SK-N-SH (cell line): ENCODE measurements around the gene MYO1H. TPM values are rescaled to one million over a fixed set of nuclear protein-coding genes. Genes with fewer than 3 reads are reported as not detected.
"Not testable (repeated sequence)": the region's sequence is repeated elsewhere in the genome, so short reads cannot be mapped to it uniquely, and the experiment has no call there.

Source experiments
- CTCF ChIA-PET: fragments of 300-600, 350-600 bp; formaldehyde crosslinking; extraction: SDS; loops from one replicate; lab custom pipeline; 2021; lab: Yijun Ruan, JAX
- POLR2A ChIA-PET: fragments of 350-600 bp; sonication (Branson Sonifier 250); formaldehyde crosslinking; extraction: SDS; loops from one replicate; lab custom pipeline; 2020; ENCODE audit warnings: antibody characterized with exemption, inconsistent platforms; lab: Yijun Ruan, JAX
- DNase-seq: peaks from one replicate; pipeline ENCODE4 v3.0.0; 2012
- H2AFZ ChIP-seq: fragments of 200-600 bp; sonication (generic); 2 replicates; pipeline ENCODE4 v1.8.1; 2016; ENCODE audit warnings: antibody characterized with exemption, mild to moderate bottlenecking, low read depth
- H3F3A ChIP-seq: fragments of 200-600 bp; sonication (generic); replicated peaks from 2 replicates; pipeline ENCODE3; 2016; ENCODE audit warnings: antibody characterized with exemption, mild to moderate bottlenecking; ENCODE audit not compliant: insufficient read depth
- H3K27ac ChIP-seq, 2 experiments: fragments of 200-500 bp in 1 of 2; fragments of 200-600 bp in 1 of 2; sonication (Bioruptor generic) in 1 of 2; sonication (generic), shearing (Covaris generic) in 1 of 2; 2 replicates each; pipeline versions ENCODE4 v1.5.1 to v1.6.1; 2014 to 2016; ENCODE audit warnings: low read depth in 2 of 2, inconsistent platforms in 1 of 2, low read length in 1 of 2, mild to moderate bottlenecking in 1 of 2, mixed read lengths in 1 of 2
- H3K27me3 ChIP-seq: fragments of 200-600 bp; sonication (generic), shearing (Covaris generic); 2 replicates; pipeline ENCODE4 v1.6.1; 2016; ENCODE audit warnings: mixed run types; ENCODE audit not compliant: insufficient read depth
- H3K36me3 ChIP-seq, 2 experiments: fragments of 200-500 bp in 1 of 2; fragments of 200-600 bp in 1 of 2; sonication (Bioruptor generic) in 1 of 2; sonication (generic) in 1 of 2; replicated peaks in 1 of 2; 2 replicates each; pipeline versions ENCODE3 to v1.5.1; 2014 to 2016; ENCODE audit warnings: low read length in 1 of 2, mild to moderate bottlenecking in 1 of 2; ENCODE audit not compliant: insufficient read depth in 2 of 2, control insufficient read depth in 1 of 2
- H3K4me1 ChIP-seq, 2 experiments: fragments of 200-500 bp in 1 of 2; fragments of 200-600 bp in 1 of 2; sonication (Bioruptor generic) in 1 of 2; sonication (generic), shearing (Covaris generic) in 1 of 2; 2 replicates each; pipeline versions ENCODE4 v1.5.1 to v1.6.1; 2014 to 2016; ENCODE audit warnings: low read depth in 1 of 2, low read length in 1 of 2, mixed run types in 1 of 2; ENCODE audit not compliant: insufficient read depth in 2 of 2, control insufficient read depth in 1 of 2
- H3K4me2 ChIP-seq: fragments of 200-600 bp; sonication (generic), shearing (Covaris generic); 2 replicates; pipeline ENCODE4 v1.6.1; 2017; ENCODE audit warnings: mixed run types
- H3K4me3 ChIP-seq, 2 experiments: fragments of 200-500 bp in 1 of 2; fragments of 200-600 bp in 1 of 2; sonication (Bioruptor generic) in 1 of 2; sonication (generic), shearing (Covaris generic) in 1 of 2; 2 replicates each; pipeline versions ENCODE4 v1.5.1 to v1.8.1; 2014 to 2016; ENCODE audit warnings: low read depth in 2 of 2, inconsistent platforms in 1 of 2, low read length in 1 of 2, mild to moderate bottlenecking in 1 of 2, mixed read lengths in 1 of 2, moderate library complexity in 1 of 2
- H3K79me2 ChIP-seq: fragments of 200-600 bp; sonication (generic); 2 replicates; pipeline ENCODE4 v1.8.1; 2017; ENCODE audit warnings: mild to moderate bottlenecking; ENCODE audit not compliant: insufficient read depth
- H3K9ac ChIP-seq: fragments of 200-600 bp; sonication (generic); 2 replicates; pipeline ENCODE4 v1.6.1; 2017; ENCODE audit warnings: mixed run types
- H3K9me2 ChIP-seq: fragments of 200-600 bp; sonication (generic); 2 replicates; pipeline ENCODE4 v1.6.1; 2017; ENCODE audit warnings: mixed run types
- H3K9me3 ChIP-seq: fragments of 200-600 bp; sonication (generic); 2 replicates; pipeline ENCODE4 v1.6.1; 2017; ENCODE audit warnings: mixed run types, mild to moderate bottlenecking, moderate library complexity
- H4K20me1 ChIP-seq: fragments of 200-600 bp; sonication (generic); 2 replicates; pipeline ENCODE4 v1.6.1; 2017; ENCODE audit warnings: mild to moderate bottlenecking, mixed run types; ENCODE audit not compliant: insufficient read depth
- EP300 ChIP-seq, 2 experiments: IDR thresholded peaks; 2 replicates each; pipeline versions ENCODE4 v1.4.0 to v1.6.1; 2012; ENCODE audit warnings: borderline replicate concordance in 1 of 2, low read depth in 1 of 2, low read length in 1 of 2
- EZH2phosphoT487 ChIP-seq: fragments of 200-600 bp; sonication (generic); IDR thresholded peaks from 2 replicates; pipeline ENCODE4 v1.6.1; 2017; ENCODE audit warnings: low read depth, mixed run types, mild to moderate bottlenecking, antibody characterized with exemption, moderate library complexity, borderline replicate concordance
- FOXM1 ChIP-seq: IDR thresholded peaks from 2 replicates; pipeline ENCODE4 v1.4.0; 2012; ENCODE audit warnings: low read depth, mild to moderate bottlenecking
- GABPA ChIP-seq: IDR thresholded peaks from 2 replicates; pipeline ENCODE4 v1.4.0; 2012; ENCODE audit warnings: low read depth, mild to moderate bottlenecking
- GATA2 ChIP-seq: sonication (generic); formaldehyde crosslinking; IDR thresholded peaks from 2 replicates; pipeline ENCODE4 v1.5.0; 2020; ENCODE audit warnings: mild to moderate bottlenecking, missing genetic modification reagents
- MAX ChIP-seq: IDR thresholded peaks from 2 replicates; pipeline ENCODE4 v1.4.0; 2012; ENCODE audit warnings: low read depth
- MXI1 ChIP-seq: IDR thresholded peaks from 2 replicates; pipeline ENCODE4 v1.6.1; 2012; ENCODE audit warnings: mild to moderate bottlenecking, low read depth, low read length, improper control_type of control experiment
- PBX3 ChIP-seq: IDR thresholded peaks from 2 replicates; pipeline ENCODE4; 2012
- RCOR1 ChIP-seq: fragments of 150-350 bp; IDR thresholded peaks from 2 replicates; pipeline ENCODE4 v1.6.1; 2017; ENCODE audit warnings: antibody characterized with exemption, low read length
- RXRA ChIP-seq: IDR thresholded peaks from 2 replicates; pipeline ENCODE4 v1.4.0; 2012; ENCODE audit warnings: low read depth, mild to moderate bottlenecking, borderline replicate concordance
- SMC3 ChIP-seq: IDR thresholded peaks from 2 replicates; pipeline ENCODE4 v1.6.1; 2012; ENCODE audit warnings: low read depth, low read length, improper control_type of control experiment
- TCF12 ChIP-seq: IDR thresholded peaks from 2 replicates; pipeline ENCODE4 v1.4.0; 2012
- TEAD4 ChIP-seq: IDR thresholded peaks from 2 replicates; pipeline ENCODE4 v1.4.0; 2012; ENCODE audit warnings: mild to moderate bottlenecking, borderline replicate concordance; ENCODE audit not compliant: insufficient read depth
- WGBS: methylation state at CpG from one replicate; pipeline ENCODE4 v1.1.6; 2017; ENCODE audit warnings: low lambda C conversion rate; 5-methylcytosine and 5-hydroxymethylcytosine counted together
- polyA plus RNA-seq, 3 experiments: library from polyadenylated mRNA; depleted of rRNA; stranded (reverse); fragments of >200 nt; gene quantifications; 2 replicates each; pipeline ENCODE4 v1.2.3, GENCODE V29; 2012

Gene MYO1H
- polyA plus RNA-seq, 1 of the 3 experiments (the other 2 are of a cell fraction), result not detected

DNA sequence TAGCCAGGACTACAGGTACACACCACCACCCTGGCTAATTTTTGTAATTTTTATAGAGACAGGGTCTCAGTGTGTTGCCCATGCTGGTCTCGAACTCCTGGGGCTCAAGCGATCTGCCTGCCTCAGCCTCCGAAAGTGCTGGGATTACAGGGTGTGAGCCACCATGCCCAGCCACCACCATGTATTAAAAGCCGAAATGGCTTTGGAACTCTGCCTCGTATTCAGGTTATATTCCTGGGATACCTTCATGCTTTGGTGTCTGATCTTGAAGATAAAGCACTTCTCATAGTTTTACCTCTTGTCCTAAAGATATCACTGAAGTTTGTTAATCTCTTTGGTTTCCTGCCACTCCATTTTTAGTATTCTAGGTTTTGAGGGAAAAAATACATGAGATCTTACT is 47.2 kb downstream of the MYO1H start:
- 59% methylated on average over 5 of the region's 5 CpGs for WGBS

DNA sequence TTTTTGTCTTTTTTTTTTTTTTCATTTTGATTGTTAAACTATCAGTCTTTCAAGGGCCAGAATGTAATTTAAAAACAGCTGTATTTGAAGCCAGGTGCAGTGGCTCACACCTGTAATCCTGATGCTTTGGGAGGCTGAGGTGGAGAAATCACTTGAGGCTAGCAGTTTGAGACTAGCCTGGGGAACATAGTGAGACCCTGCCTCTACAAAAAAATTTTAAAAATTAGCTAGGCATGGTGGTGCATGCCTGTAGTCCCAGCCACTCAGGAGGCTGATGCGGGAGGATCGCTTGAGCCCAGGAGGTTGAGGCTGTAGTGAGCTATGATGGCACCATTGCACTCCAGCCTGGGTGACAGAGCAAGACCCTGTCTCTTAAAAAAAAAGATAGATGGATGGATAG is 57.1 kb downstream of the MYO1H start:
- DNase-seq, H3K9me3 ChIP-seq, H3K27ac ChIP-seq, H3K4me3 ChIP-seq, H2AFZ ChIP-seq, H3K27me3 ChIP-seq, H3K9me2 ChIP-seq, H3K4me2 ChIP-seq, POLR2A ChIA-PET, H3K4me1 ChIP-seq, H4K20me1 ChIP-seq, H3F3A ChIP-seq, H3K36me3 ChIP-seq, H3K9ac ChIP-seq, H3K79me2 ChIP-seq: not testable (repeated sequence)
- CTCF ChIA-PET, result interaction anchor here (1.4 to 2.5 kb wide), 2 partner anchors 11 to 23 kb away, joined by 4 to 10 read pairs; no protein-coding TSS in a partner anchor
- WGBS, result 89% methylated on average over 2 of the region's 2 CpGs

More for the DNA sequence above, 47.2 kb downstream of the MYO1H start:
- ChIA-PET POLR2A (no interaction called here), CTCF (interaction anchor here (0.7 to 10.0 kb wide), 19 partner anchors 8 to 549 kb away, joined by 3 to 86 read pairs (median 6); partner anchors contain the start of gene ACACB)
- TF ChIP-seq MXI1 (no peak), EZH2phosphoT487 (no peak), MAX (no peak), TEAD4 (no peak), RXRA (no peak), SMC3 (no peak), EP300 (IDR thresholded peaks at IDR 0.05; ENCODE audit: borderline replicate concordance in 1 of 2, low read depth in 1 of 2, low read length in 1 of 2) (no peak), RCOR1 (no peak), GATA2 (CRISPR knock-in tag) (no peak), FOXM1 (no peak), GABPA (no peak), TCF12 (no peak), PBX3 (no peak)
- Histone ChIP-seq H3K27me3 (no peaks in the 10 kb centered on the region), H3K79me2 (no peaks in the 10 kb centered on the region), H3F3A (peaks cover 4% of the 10 kb centered on the region), H3K4me3 (no peak overlapping the region), H3K36me3 (no peaks in the 10 kb centered on the region), H3K27ac (no peak overlapping the region), H3K9me2 (no peaks in the 10 kb centered on the region), H3K9me3 (no peaks in the 10 kb centered on the region), H2AFZ (no peak overlapping the region), H4K20me1 (no peaks in the 10 kb centered on the region), H3K4me1 (no peaks in the 10 kb centered on the region), H3K4me2 (no peak overlapping the region), H3K9ac (no peak overlapping the region)
- no peak for DNase-seq

- not testable (repeated sequence) for H4K20me1 ChIP-seq, H3K9me3 ChIP-seq, H3K27ac ChIP-seq, H3K4me3 ChIP-seq, H3K27me3 ChIP-seq, H3K36me3 ChIP-seq, H3F3A ChIP-seq, H3K9me2 ChIP-seq, H3K4me2 ChIP-seq, DNase-seq, H2AFZ ChIP-seq, H3K9ac ChIP-seq, H3K4me1 ChIP-seq, H3K79me2 ChIP-seq
- POLR2A ChIA-PET, result interaction anchor here (0.6 kb wide), 1 partner anchor 8 kb away, joined by 3 read pairs; no protein-coding TSS in a partner anchor
- CTCF ChIA-PET, result interaction anchor here (1.0 to 2.7 kb wide), 3 partner anchors 12 to 27 kb away, joined by 3 to 11 read pairs (median 10); no protein-coding TSS in a partner anchor
- WGBS, result 88% methylated on average over 4 of the region's 4 CpGs
Observed at GRCh38 chr12:109406147-109406546, 58.4 kb downstream of the MYO1H start.
